GM12872 (cell line): Measurements from ENCODE around the gene MCM3.

Experiments used
- TF ChIP-seq, protein P1 (sequence below): IDR thresholded peaks from 3 replicates; pipeline ENCODE4 v1.5.1; 2011; ENCODE audit warnings: low read depth, mild to moderate bottlenecking, low read length, moderate library complexity; ENCODE audit not compliant: insufficient read depth

MCM3 gene

DNA sequence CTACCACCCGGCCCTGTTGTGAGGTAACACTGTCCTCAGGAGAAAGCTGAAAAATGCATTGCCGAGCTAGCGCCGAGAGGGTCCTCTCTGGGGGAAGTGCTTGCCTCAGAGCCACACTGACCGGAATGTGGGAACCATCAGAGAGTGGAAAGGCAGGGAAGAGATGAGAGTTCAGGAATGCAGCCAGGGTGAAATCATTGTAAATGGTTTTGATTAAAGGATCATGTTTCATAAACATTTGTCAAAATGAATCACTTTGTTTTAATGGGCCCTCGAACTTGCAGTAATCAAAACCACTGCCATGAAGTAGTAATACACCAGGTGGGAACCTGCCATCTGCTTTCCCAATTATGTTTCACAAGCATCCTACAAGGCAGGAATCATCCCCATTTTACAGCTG is 23.3 kb downstream of the MCM3 start:
- TF ChIP-seq, protein P1, sequence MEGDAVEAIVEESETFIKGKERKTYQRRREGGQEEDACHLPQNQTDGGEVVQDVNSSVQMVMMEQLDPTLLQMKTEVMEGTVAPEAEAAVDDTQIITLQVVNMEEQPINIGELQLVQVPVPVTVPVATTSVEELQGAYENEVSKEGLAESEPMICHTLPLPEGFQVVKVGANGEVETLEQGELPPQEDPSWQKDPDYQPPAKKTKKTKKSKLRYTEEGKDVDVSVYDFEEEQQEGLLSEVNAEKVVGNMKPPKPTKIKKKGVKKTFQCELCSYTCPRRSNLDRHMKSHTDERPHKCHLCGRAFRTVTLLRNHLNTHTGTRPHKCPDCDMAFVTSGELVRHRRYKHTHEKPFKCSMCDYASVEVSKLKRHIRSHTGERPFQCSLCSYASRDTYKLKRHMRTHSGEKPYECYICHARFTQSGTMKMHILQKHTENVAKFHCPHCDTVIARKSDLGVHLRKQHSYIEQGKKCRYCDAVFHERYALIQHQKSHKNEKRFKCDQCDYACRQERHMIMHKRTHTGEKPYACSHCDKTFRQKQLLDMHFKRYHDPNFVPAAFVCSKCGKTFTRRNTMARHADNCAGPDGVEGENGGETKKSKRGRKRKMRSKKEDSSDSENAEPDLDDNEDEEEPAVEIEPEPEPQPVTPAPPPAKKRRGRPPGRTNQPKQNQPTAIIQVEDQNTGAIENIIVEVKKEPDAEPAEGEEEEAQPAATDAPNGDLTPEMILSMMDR = no peak

DNA sequence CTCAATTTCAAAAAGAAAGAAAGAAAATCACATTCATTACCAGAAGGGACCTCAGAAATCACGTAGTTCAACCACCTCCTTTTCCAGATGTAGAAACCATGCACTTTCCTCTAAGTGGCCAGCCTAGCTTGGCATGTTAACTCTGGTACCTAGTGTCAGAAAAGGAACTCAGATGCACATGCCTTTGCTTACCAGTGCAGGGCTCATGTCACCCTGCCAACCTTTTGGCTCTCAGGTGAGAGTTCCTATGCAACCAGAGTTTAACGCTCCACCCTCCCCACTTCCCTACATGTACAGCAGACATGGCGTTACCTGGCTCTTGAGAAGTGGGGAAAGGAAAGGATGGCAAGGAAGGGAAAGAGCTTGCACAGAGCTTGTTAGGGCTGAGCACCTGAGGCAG is 23.9 kb downstream of the MCM3 start:
- TF ChIP-seq, protein P1 = no peak

DNA sequence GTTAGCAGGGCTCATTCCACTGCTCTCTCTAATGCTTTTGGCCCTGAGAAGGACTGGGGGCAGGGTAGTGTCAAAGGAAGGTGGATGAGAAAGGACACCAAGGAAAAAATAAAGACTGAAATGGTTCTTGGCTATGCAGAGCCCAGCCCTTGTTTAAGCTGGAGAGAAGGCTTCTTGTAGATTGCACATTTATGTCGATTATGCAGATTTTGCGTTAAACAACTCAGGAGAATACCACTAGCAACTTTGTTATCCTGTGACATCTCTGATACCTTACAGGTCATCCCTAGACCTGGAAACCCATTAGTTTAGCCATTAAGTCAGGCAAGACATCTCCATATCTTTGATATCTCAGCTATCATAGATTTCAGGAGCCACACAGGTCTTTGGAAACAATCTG is 29.1 kb downstream of the MCM3 start:
- TF ChIP-seq, protein P1 = no peak

DNA sequence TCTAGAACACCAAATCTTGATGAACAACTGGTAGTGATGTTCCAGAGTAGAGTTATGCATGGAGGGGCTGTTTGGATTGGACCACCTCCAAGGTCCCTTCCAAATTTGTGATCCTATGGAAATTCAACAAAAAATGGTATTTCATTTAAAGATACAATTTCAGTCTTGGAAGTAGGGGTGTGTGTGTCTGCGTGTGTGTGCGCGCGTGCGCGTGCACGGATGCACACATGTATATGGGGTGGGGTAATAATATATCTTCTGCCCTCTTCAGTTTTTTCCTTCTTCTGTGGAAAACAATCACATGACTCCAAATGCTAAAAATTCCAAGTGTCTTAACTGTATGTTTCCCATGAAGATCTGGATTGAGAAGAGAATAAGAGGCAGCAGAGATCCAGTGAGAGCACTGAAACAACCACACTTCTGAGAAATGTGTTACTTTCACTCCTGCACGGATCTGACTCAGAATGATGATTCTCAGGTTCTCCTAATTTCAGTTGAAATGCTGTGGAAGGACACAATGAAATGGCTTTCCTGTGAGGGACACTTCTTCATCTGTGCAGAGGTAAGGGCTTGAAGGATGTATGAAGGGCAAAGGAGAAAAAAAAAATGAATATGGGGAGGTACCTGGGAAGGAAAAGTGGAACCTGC is 29.7 kb downstream of the MCM3 start:
- TF ChIP-seq, protein P1 = no peak

DNA sequence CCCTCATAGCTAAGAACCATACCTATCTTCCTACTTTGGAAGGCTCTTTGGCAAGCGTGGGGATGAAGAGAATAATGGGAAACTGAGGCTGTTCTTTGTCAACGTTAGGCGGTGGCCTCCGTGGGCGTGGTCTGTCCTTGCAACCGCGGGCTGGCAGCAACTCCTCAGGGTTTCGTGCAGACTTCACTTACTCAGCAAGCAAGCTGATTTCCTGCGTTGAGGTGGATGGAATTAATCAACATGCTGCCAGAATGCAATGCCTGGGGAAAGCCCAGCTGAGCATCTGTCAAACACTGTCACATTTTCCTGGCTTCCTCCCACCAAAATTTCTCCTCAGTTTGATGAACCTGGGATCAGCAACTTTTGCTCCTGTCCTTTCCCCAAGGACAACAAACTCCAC is 31.0 kb downstream of the MCM3 start:
- TF ChIP-seq, protein P1 = no peak

DNA sequence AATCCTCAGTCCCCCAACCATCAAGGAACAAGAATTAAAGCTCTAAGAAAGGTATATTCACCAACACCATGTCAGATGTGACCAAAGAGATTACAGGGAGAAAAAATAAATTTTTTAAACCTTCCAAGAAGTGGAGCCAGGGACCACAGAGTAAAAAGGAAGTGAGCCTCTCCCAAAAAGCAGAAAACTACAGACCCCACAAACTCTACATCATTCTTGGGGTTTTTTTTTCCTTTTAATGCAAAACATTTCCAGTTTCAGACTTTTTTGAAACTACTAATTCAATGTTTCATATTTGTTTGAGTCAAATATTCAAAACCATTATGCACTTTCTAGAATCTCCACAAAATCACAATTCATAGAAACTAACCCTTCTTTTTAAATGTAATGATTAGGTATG is 33.4 kb downstream of the MCM3 start:
- TF ChIP-seq, protein P1 = no peak

DNA sequence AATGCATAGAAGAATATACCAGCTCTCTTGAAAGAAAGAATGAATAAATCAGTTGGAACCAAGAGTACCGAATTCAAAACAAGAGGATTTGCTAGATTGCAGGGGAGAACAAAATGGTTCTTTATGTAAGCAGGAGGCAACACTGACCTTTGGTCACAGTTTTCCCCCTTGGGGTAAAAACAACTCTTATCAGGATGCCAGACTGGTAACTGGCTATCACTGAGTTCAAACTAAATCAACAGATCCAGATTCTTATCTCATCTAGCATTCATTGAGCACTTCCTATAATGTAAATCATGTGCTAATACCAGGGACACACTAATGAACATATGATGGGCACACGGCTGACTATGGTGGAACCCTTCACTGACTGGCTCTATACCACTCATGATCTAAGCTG is 35.5 kb downstream of the MCM3 start:
- TF ChIP-seq, protein P1 = no peak
